ENCODE data around the gene HNF1B.

Gene HNF1B

DNA sequence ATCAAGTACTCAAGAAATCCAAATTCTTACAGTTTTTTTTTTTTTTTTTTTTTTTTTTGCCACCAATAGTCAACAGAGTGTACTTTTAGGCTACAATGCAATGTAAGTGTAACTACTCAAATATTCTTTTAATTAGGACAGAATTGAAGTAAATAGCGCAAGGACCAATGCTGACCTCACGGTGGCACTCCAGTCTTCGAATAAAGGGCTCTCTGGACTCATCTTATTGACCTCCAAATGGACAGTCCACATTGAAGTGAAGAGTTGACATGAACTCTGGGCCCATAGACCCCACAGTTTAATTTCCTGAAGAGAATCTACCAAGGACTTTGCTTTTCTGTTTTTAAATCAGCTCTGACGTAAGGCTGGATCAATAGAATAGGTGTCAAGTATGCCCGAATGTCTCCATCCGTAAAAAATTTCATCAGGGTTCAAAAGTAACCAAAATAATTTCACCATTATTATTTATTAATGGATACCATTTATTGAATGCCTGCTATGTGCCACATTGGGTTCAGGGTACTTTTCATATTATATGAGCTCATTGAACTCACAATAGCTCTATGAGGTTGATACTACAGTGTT is 94.3 kb downstream of the HNF1B start:
- H2AFZ ChIP-seq (ENCODE audit: low read length), result no peak overlapping the region
- H3K4me1 ChIP-seq (ENCODE audit: low read length), result peaks cover 12% of the 10 kb centered on the region
- no peak overlapping the region for H3K4me3 ChIP-seq (ENCODE audit: low read length)
- H3K36me3 ChIP-seq (replicated peaks; ENCODE audit: insufficient read depth, low read length), result no peaks in the 10 kb centered on the region
- H3K27ac ChIP-seq (ENCODE audit: low read length), result no peak overlapping the region
- DNase-seq, result peak; percentile 21
- H4K20me1 ChIP-seq (ENCODE audit: insufficient read depth, low read length), result no peaks in the 10 kb centered on the region
- H3K27me3 ChIP-seq (replicated peaks; ENCODE audit: insufficient read depth, low read length), result no peaks in the 10 kb centered on the region
- H3K9me2 ChIP-seq (replicated peaks; ENCODE audit: insufficient read depth, low read length), result no peaks in the 10 kb centered on the region
- no peak overlapping the region for H3K4me2 ChIP-seq (ENCODE audit: low read depth, low read length)
- H3K9ac ChIP-seq (ENCODE audit: low read length), result no peak overlapping the region
- no peak for TF ChIP-seq EZH2 (optimal IDR thresholded peaks at IDR 0.05; ENCODE audit: low read depth, low read length)
- TF ChIP-seq, protein P1, sequence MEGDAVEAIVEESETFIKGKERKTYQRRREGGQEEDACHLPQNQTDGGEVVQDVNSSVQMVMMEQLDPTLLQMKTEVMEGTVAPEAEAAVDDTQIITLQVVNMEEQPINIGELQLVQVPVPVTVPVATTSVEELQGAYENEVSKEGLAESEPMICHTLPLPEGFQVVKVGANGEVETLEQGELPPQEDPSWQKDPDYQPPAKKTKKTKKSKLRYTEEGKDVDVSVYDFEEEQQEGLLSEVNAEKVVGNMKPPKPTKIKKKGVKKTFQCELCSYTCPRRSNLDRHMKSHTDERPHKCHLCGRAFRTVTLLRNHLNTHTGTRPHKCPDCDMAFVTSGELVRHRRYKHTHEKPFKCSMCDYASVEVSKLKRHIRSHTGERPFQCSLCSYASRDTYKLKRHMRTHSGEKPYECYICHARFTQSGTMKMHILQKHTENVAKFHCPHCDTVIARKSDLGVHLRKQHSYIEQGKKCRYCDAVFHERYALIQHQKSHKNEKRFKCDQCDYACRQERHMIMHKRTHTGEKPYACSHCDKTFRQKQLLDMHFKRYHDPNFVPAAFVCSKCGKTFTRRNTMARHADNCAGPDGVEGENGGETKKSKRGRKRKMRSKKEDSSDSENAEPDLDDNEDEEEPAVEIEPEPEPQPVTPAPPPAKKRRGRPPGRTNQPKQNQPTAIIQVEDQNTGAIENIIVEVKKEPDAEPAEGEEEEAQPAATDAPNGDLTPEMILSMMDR (IDR thresholded peaks at IDR 0.05; ENCODE audit: low read length), result peak; percentile 44
- H3K9me3 ChIP-seq (replicated peaks; ENCODE audit: insufficient read depth, low read length), result no peaks in the 10 kb centered on the region
- H3K79me2 ChIP-seq (ENCODE audit: low read length), result no peaks in the 10 kb centered on the region
- peaks cover 7% of the 10 kb centered on the region; the same call in 1 of the 2 replicates for H3F3A ChIP-seq (ENCODE audit: insufficient read depth, low read length)

DNA sequence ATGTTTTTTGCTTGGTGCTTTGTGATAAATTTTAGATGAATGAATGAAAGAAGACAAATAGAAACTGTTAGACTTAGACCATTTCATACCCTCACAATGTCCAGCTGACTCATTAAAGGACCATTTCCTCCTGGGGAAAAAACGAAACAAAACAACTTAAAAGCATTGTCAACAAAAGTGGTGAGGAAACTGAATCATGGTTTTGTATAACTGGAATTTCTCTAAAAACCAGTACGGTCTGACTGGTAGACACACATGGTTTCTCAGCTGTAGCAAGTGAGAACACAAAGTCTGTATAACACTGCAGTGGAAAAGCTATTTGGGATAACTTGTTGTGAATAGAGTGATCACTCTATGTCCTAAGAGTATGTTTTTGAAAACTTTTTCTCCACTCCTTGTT is 96.3 kb downstream of the HNF1B start:
- H3F3A ChIP-seq (ENCODE audit: insufficient read depth, low read length), result peaks cover 7% of the 10 kb centered on the region; the same call in 1 of the 2 replicates
- H3K27ac ChIP-seq (ENCODE audit: low read length), result no peak overlapping the region; the same call in 1 of the 2 replicates
- no peaks in the 10 kb centered on the region for H3K79me2 ChIP-seq (ENCODE audit: low read length)
- H3K27me3 ChIP-seq (replicated peaks; ENCODE audit: insufficient read depth, low read length), result 0 out of 2 replicates have a peak, but pooled peaks cover 4% of the 10 kb centered on the region
- peak; percentile 46 for DNase-seq
- TF ChIP-seq EZH2 (optimal IDR thresholded peaks at IDR 0.05; ENCODE audit: low read depth, low read length), result no peak
- no peak for TF ChIP-seq EZH2phosphoT487 (IDR thresholded peaks at IDR 0.05; ENCODE audit: low read length)
- TF ChIP-seq, protein P1 (IDR thresholded peaks at IDR 0.05; ENCODE audit: low read length), result no peak
- no peaks in the 10 kb centered on the region for H3K9me2 ChIP-seq (replicated peaks; ENCODE audit: insufficient read depth, low read length)
- no peaks in the 10 kb centered on the region for H4K20me1 ChIP-seq (ENCODE audit: insufficient read depth, low read length)
- peaks cover 15% of the 10 kb centered on the region for H3K4me1 ChIP-seq (ENCODE audit: low read length)
- H3K4me3 ChIP-seq (ENCODE audit: low read length), result no peak overlapping the region
- H3K9me3 ChIP-seq (replicated peaks; ENCODE audit: insufficient read depth, low read length), result no peaks in the 10 kb centered on the region
- H3K36me3 ChIP-seq (replicated peaks; ENCODE audit: insufficient read depth, low read length), result no peaks in the 10 kb centered on the region
- H2AFZ ChIP-seq (ENCODE audit: low read length), result peak overlapping the region; percentile 33; the same call in 1 of the 2 replicates
- H3K9ac ChIP-seq (ENCODE audit: low read length), result no peak overlapping the region
- H3K4me2 ChIP-seq (ENCODE audit: low read depth, low read length), result peak overlapping the region; percentile 46

DNA sequence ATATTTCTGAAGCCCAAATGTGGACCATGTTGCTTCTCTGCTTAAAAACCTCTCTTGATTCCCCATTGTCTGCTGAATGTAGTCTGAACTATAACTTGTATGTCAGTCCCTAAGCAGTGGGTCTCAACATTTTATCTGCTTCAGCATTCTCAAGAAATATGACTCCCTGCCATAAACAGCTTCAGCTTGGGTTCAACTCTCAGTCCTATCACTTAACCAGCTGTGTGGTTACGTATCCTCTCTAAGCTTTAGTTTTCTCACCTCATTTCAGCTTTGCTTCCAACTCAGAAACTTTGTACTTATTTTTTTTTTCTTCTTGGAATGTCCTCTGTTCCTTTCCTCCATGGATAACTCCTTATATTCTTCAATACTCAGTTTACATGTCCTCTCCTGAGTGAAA is 97.0 kb downstream of the HNF1B start:
- H2AFZ ChIP-seq (ENCODE audit: low read length), result no peak overlapping the region
- H3K27ac ChIP-seq (ENCODE audit: low read length), result no peak overlapping the region
- H3K27me3 ChIP-seq (replicated peaks; ENCODE audit: insufficient read depth, low read length), result 0 out of 2 replicates have a peak, but pooled peaks cover 4% of the 10 kb centered on the region
- peak overlapping the region; percentile 46; the same call in 1 of the 2 replicates for H3K4me2 ChIP-seq (ENCODE audit: low read depth, low read length)
- DNase-seq, result no peak
- H3K4me3 ChIP-seq (ENCODE audit: low read length), result no peak overlapping the region
- TF ChIP-seq, protein P1 (IDR thresholded peaks at IDR 0.05; ENCODE audit: low read length), result no peak
- TF ChIP-seq EZH2 (optimal IDR thresholded peaks at IDR 0.05; ENCODE audit: low read depth, low read length), result no peak
- no peak for TF ChIP-seq EZH2phosphoT487 (IDR thresholded peaks at IDR 0.05; ENCODE audit: low read length)
- H3K79me2 ChIP-seq (ENCODE audit: low read length), result peaks cover 4% of the 10 kb centered on the region
- H3K9me2 ChIP-seq (replicated peaks; ENCODE audit: insufficient read depth, low read length), result no peaks in the 10 kb centered on the region
- H3K36me3 ChIP-seq (replicated peaks; ENCODE audit: insufficient read depth, low read length), result no peaks in the 10 kb centered on the region
- H3K4me1 ChIP-seq (ENCODE audit: low read length), result peaks cover 15% of the 10 kb centered on the region
- H3K9me3 ChIP-seq (replicated peaks; ENCODE audit: insufficient read depth, low read length), result no peaks in the 10 kb centered on the region
- H3K9ac ChIP-seq (ENCODE audit: low read length), result no peak overlapping the region
- peaks cover 7% of the 10 kb centered on the region; the same call in 1 of the 2 replicates for H3F3A ChIP-seq (ENCODE audit: insufficient read depth, low read length)
- no peaks in the 10 kb centered on the region for H4K20me1 ChIP-seq (ENCODE audit: insufficient read depth, low read length)
